ENCODE data around the gene UMAD1.

Gene UMAD1

GRCh38 chr7:7858559-7858958 lies 218.0 kb downstream of the UMAD1 start:
- H3K9me3 ChIP-seq (ENCODE audit: control insufficient read depth, insufficient read depth, low read length) = peaks cover 8% of the 10 kb centered on the region
- peaks cover 4% of the 10 kb centered on the region for H3K4me1 ChIP-seq (ENCODE audit: control insufficient read depth, insufficient read depth, low read length)
- H3K4me3 ChIP-seq (ENCODE audit: low read depth, low read length) = no peak overlapping the region
- H3K36me3 ChIP-seq (ENCODE audit: control insufficient read depth, insufficient read depth, low read length) = no peaks in the 10 kb centered on the region
- no peak overlapping the region for H3K9ac ChIP-seq (ENCODE audit: low read depth, low read length)
- H3K27me3 ChIP-seq (ENCODE audit: control insufficient read depth, insufficient read depth, low read length) = no peaks in the 10 kb centered on the region

DNA sequence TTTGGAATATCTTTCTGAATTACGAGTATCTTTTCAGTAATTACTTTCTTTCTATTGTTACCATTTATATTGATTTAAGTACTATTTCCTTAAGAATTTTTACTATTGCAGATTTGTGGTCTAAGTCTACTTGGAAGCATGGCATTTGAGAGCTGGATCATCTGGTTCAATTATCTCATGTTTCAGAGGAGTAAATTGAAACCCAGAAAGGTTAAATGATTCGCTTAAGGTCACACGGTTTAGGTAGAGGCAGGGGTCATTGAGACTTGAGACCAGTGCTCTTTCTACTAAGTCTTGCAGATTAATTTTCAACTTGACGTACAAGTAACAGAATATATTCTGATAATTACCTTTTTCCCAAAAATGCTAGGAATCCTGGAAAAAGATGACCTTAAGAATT lies 218.9 kb downstream of the UMAD1 start:
- Histone ChIP-seq H3K27me3 (ENCODE audit: control insufficient read depth, insufficient read depth, low read length) (no peaks in the 10 kb centered on the region), H3K4me1 (ENCODE audit: control insufficient read depth, insufficient read depth, low read length) (peaks cover 7% of the 10 kb centered on the region), H3K9me3 (ENCODE audit: control insufficient read depth, insufficient read depth, low read length) (peaks cover 8% of the 10 kb centered on the region), H3K4me3 (ENCODE audit: low read depth, low read length) (no peak overlapping the region), H3K9ac (ENCODE audit: low read depth, low read length) (no peak overlapping the region), H3K36me3 (ENCODE audit: control insufficient read depth, insufficient read depth, low read length) (no peaks in the 10 kb centered on the region)

GRCh38 chr7:7861211-7861633 lies 220.7 kb downstream of the UMAD1 start:
- Histone ChIP-seq H3K9ac (ENCODE audit: low read depth, low read length) (no peak overlapping the region), H3K4me1 (ENCODE audit: control insufficient read depth, insufficient read depth, low read length) (peaks cover 7% of the 10 kb centered on the region), H3K9me3 (ENCODE audit: control insufficient read depth, insufficient read depth, low read length) (no peaks in the 10 kb centered on the region), H3K4me3 (ENCODE audit: low read depth, low read length) (no peak overlapping the region), H3K27me3 (ENCODE audit: control insufficient read depth, insufficient read depth, low read length) (no peaks in the 10 kb centered on the region), H3K36me3 (ENCODE audit: control insufficient read depth, insufficient read depth, low read length) (no peaks in the 10 kb centered on the region)

DNA sequence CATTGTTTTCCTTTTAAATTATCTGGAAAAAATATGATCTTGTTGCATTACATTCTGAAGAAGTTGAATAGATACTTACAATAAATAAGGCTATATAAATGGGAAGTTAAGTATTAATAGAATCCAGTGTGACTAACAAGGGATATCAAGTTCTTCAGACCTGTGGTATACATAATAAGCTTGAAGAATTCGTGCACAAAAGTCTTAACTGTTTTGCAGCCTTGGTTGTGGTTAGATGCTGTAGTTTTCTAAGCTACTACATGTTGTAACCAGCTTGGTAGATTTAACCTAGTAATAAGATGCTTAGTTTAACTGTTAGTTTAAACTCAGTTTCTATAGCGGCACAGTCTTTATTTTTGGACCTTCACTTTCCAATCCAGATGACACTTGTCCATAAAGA lies 221.8 kb downstream of the UMAD1 start:
- no peaks in the 10 kb centered on the region for H3K36me3 ChIP-seq (ENCODE audit: control insufficient read depth, insufficient read depth, low read length)
- H3K4me1 ChIP-seq (ENCODE audit: control insufficient read depth, insufficient read depth, low read length) = peaks cover 7% of the 10 kb centered on the region
- H3K9ac ChIP-seq (ENCODE audit: low read depth, low read length) = no peak overlapping the region
- H3K27me3 ChIP-seq (ENCODE audit: control insufficient read depth, insufficient read depth, low read length) = no peaks in the 10 kb centered on the region
- no peaks in the 10 kb centered on the region for H3K9me3 ChIP-seq (ENCODE audit: control insufficient read depth, insufficient read depth, low read length)
- H3K4me3 ChIP-seq (ENCODE audit: low read depth, low read length) = no peak overlapping the region

DNA sequence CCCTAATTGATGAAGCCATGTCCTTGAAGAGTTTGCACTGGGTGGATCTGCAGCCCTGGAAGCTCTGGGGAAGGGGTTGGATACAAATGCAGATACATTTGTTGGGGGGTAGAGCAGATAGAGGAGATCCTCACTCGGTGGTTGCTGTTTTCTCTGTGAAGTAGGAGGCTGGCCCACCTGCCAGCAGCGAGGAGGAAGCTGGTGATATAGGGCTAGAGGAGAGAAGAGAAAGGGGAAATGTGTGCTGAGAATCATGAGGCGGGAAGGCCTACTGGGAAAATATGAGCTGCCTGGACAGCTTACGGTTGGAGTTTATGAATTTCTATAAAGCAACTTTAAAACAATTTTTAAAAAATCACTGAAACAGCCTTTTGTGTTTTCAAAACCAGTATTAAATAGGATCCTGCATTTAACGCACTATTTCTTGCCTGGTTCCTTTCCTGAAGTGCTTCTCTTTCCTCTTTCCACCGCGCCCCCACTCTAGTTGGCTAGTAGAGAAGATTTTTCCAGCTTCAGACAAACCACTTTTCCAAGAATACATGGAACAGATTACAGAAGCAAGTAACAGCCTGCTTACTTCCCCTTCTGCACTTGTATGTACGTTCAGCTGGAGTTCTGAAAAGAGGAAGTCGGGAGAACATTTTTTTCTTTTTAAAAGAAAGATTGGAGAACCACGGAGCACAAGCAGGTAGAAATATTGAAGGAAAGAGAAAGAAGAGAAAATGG lies 227.5 kb downstream of the UMAD1 start:
- peaks cover 30% of the 10 kb centered on the region for H3K4me1 ChIP-seq (ENCODE audit: control insufficient read depth, insufficient read depth, low read length)
- H3K9ac ChIP-seq (ENCODE audit: low read depth, low read length) = peak overlapping the region; percentile 9
- no peaks in the 10 kb centered on the region for H3K27me3 ChIP-seq (ENCODE audit: control insufficient read depth, insufficient read depth, low read length)
- H3K9me3 ChIP-seq (ENCODE audit: control insufficient read depth, insufficient read depth, low read length) = no peaks in the 10 kb centered on the region
- H3K36me3 ChIP-seq (ENCODE audit: control insufficient read depth, insufficient read depth, low read length) = no peaks in the 10 kb centered on the region
- H3K4me3 ChIP-seq (ENCODE audit: low read depth, low read length) = no peak overlapping the region

DNA sequence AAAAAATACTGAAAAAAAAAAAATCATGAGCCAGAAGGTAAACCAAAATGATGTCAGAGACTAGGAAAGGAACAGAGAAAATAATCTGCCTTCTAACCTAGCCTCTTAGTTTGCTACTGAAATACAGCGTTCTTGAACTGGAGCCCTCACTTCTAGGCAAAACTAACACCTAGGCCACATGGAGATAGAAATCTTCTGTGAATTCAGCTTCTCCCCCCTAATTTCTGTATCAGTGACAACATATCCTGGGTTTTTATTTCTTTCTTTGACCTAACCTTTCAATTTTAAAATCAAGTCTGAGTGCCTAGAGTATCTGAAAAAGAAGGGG lies 228.0 kb downstream of the UMAD1 start:
- no peaks in the 10 kb centered on the region for H3K9me3 ChIP-seq (ENCODE audit: control insufficient read depth, insufficient read depth, low read length)
- H3K4me3 ChIP-seq (ENCODE audit: low read depth, low read length) = no peak overlapping the region
- no peaks in the 10 kb centered on the region for H3K36me3 ChIP-seq (ENCODE audit: control insufficient read depth, insufficient read depth, low read length)
- H3K4me1 ChIP-seq (ENCODE audit: control insufficient read depth, insufficient read depth, low read length) = peaks cover 26% of the 10 kb centered on the region
- no peaks in the 10 kb centered on the region for H3K27me3 ChIP-seq (ENCODE audit: control insufficient read depth, insufficient read depth, low read length)
- no peak overlapping the region for H3K9ac ChIP-seq (ENCODE audit: low read depth, low read length)

DNA sequence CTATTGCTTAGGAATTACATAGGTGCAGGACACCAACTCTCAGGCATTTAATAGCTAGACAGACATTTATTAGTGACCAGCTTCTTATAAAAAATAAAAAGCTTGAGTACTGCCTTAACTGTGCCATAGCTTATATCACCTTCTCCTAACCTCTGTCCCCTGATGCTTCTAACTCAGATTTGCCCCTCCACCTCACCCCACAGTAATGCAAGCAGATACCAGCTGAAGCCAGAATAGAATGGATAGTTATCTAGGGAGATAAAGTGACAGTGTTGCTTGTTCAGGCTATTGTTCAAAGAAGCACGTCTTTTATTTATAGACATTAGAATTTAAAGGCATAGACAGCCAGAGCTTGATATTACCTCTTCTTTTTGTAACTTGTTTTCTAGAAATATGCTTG lies 228.5 kb downstream of the UMAD1 start:
- Histone ChIP-seq H3K4me3 (ENCODE audit: low read depth, low read length) (no peak overlapping the region), H3K27me3 (ENCODE audit: control insufficient read depth, insufficient read depth, low read length) (no peaks in the 10 kb centered on the region)

GRCh38 chr7:7869651-7870050 lies 229.1 kb downstream of the UMAD1 start:
- Histone ChIP-seq H3K4me1 (ENCODE audit: control insufficient read depth, insufficient read depth, low read length) (peaks cover 23% of the 10 kb centered on the region), H3K9ac (ENCODE audit: low read depth, low read length) (no peak overlapping the region), H3K36me3 (ENCODE audit: control insufficient read depth, insufficient read depth, low read length) (no peaks in the 10 kb centered on the region), H3K27me3 (ENCODE audit: control insufficient read depth, insufficient read depth, low read length) (no peaks in the 10 kb centered on the region), H3K9me3 (ENCODE audit: control insufficient read depth, insufficient read depth, low read length) (no peaks in the 10 kb centered on the region), H3K4me3 (ENCODE audit: low read depth, low read length) (no peak overlapping the region)

More for the DNA sequence above, 228.5 kb downstream of the UMAD1 start:
- no peaks in the 10 kb centered on the region for H3K9me3 ChIP-seq (ENCODE audit: control insufficient read depth, insufficient read depth, low read length)
- H3K36me3 ChIP-seq (ENCODE audit: control insufficient read depth, insufficient read depth, low read length) = no peaks in the 10 kb centered on the region
- no peak overlapping the region for H3K9ac ChIP-seq (ENCODE audit: low read depth, low read length)
- H3K4me1 ChIP-seq (ENCODE audit: control insufficient read depth, insufficient read depth, low read length) = peaks cover 23% of the 10 kb centered on the region

- no peak overlapping the region for H3K9ac ChIP-seq (ENCODE audit: low read depth, low read length)
- no peaks in the 10 kb centered on the region for H3K9me3 ChIP-seq (ENCODE audit: control insufficient read depth, insufficient read depth, low read length)
- H3K36me3 ChIP-seq (ENCODE audit: control insufficient read depth, insufficient read depth, low read length) = no peaks in the 10 kb centered on the region
- H3K4me3 ChIP-seq (ENCODE audit: low read depth, low read length) = no peak overlapping the region
- no peaks in the 10 kb centered on the region for H3K27me3 ChIP-seq (ENCODE audit: control insufficient read depth, insufficient read depth, low read length)
- H3K4me1 ChIP-seq (ENCODE audit: control insufficient read depth, insufficient read depth, low read length) = peaks cover 23% of the 10 kb centered on the region
Measured at GRCh38 chr7:7870555-7870954, 230.0 kb downstream of the UMAD1 start.

GRCh38 chr7:7876419-7876818 lies 235.9 kb downstream of the UMAD1 start:
- Histone ChIP-seq H3K27me3 (ENCODE audit: control insufficient read depth, insufficient read depth, low read length) (no peaks in the 10 kb centered on the region), H3K9ac (ENCODE audit: low read depth, low read length) (no peak overlapping the region), H3K9me3 (ENCODE audit: control insufficient read depth, insufficient read depth, low read length) (no peaks in the 10 kb centered on the region), H3K4me1 (ENCODE audit: control insufficient read depth, insufficient read depth, low read length) (no peaks in the 10 kb centered on the region), H3K36me3 (ENCODE audit: control insufficient read depth, insufficient read depth, low read length) (no peaks in the 10 kb centered on the region), H3K4me3 (ENCODE audit: low read depth, low read length) (no peak overlapping the region)

DNA sequence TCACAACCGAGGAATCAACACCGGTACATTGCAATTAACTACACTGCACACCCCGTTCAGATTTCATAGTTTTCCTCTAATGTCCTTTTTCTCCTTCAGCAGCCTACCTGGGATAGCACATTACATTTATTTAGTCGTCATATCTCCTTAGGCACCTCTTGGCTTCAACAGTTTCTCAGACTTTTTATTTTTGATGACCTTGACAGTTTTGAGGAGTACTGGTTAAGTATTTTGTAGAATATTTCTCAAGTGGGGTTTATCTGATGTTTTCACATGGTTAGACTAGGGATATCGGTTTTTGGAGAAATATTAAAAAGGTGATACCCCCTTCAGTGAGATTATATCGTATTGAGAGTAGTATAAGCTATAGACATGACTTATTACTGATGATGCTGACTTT lies 241.0 kb downstream of the UMAD1 start:
- Histone ChIP-seq H3K4me3 (ENCODE audit: low read depth, low read length) (no peak overlapping the region), H3K9me3 (ENCODE audit: control insufficient read depth, insufficient read depth, low read length) (no peaks in the 10 kb centered on the region), H3K4me1 (ENCODE audit: control insufficient read depth, insufficient read depth, low read length) (no peaks in the 10 kb centered on the region), H3K27me3 (ENCODE audit: control insufficient read depth, insufficient read depth, low read length) (no peaks in the 10 kb centered on the region), H3K9ac (ENCODE audit: low read depth, low read length) (no peak overlapping the region), H3K36me3 (ENCODE audit: control insufficient read depth, insufficient read depth, low read length) (no peaks in the 10 kb centered on the region)

- Histone ChIP-seq H3K27me3 (ENCODE audit: control insufficient read depth, insufficient read depth, low read length) (no peaks in the 10 kb centered on the region), H3K9ac (ENCODE audit: low read depth, low read length) (no peak overlapping the region), H3K4me3 (ENCODE audit: low read depth, low read length) (no peak overlapping the region), H3K4me1 (ENCODE audit: control insufficient read depth, insufficient read depth, low read length) (no peaks in the 10 kb centered on the region), H3K36me3 (ENCODE audit: control insufficient read depth, insufficient read depth, low read length) (no peaks in the 10 kb centered on the region), H3K9me3 (ENCODE audit: control insufficient read depth, insufficient read depth, low read length) (no peaks in the 10 kb centered on the region)
Measured at GRCh38 chr7:7882888-7883287, 242.3 kb downstream of the UMAD1 start.

All from iPS-15b (cell line).